Fibroblast of lung (primary cell): ENCODE data around the gene PDSS2.

Source experiments
- CTCF ChIP-seq, 2 donors: IDR thresholded peaks in 1 of 2; conservative IDR thresholded peaks in 1 of 2; 1 replicate in 1 of 2; 2 replicates in 1 of 2; pipeline ENCODE4 v1.5.1; 2011 to 2012; ENCODE audit warnings: low read length in 2 of 2, control low read depth in 1 of 2, inconsistent platforms in 1 of 2, low read depth in 1 of 2, mild to moderate bottlenecking in 1 of 2
- EZH2 ChIP-seq: IDR thresholded peaks from 2 replicates; pipeline ENCODE4 v1.5.1; 2012; ENCODE audit warnings: low read length, control low read depth, mild to moderate bottlenecking; ENCODE audit errors: missing control alignments

DNA sequence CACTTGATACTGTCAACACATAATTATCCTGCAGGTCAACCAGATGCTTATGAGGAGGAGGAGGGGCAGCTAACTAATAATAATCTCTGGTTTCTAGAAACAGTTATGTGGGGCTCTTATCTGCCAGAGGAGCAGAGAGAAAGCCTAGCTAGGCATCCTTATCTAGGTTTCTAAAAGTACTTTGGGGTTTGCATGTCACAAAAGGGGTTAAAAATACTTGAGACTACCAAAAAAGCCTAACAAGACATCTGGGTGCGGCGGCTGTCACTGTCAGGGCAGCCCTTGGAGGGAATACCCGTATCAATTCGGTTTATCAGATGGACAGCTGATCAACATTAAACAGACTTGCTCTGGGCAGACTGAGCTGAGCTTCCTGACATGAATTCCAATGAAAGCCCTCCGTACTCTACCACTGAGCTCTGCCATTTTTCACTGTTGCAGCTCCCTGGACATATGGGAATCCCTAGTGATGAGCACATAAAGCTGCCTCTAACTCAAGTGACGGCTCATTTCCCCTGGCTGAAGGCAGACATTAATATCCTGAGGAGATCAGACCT is 166.6 kb downstream of the PDSS2 start:
- no peak for TF ChIP-seq EZH2
- no peak for TF ChIP-seq CTCF (conservative IDR thresholded peaks at IDR 0.05 in 1 of 2, IDR thresholded peaks at IDR 0.05 in 1 of 2; ENCODE audit: low read depth in 1 of 2, low read length in 2 of 2)
